GM12873 (cell line): Measurements from ENCODE around the gene FGD6.

Source experiments
- TF ChIP-seq, protein P1 (sequence below): IDR thresholded peaks from 2 replicates; pipeline ENCODE4 v1.5.1; 2012; ENCODE audit warnings: low read depth, mild to moderate bottlenecking, moderate library complexity, low read length, control low read depth; ENCODE audit not compliant: insufficient read depth; ENCODE audit errors: missing control alignments

The FGD6 gene

DNA sequence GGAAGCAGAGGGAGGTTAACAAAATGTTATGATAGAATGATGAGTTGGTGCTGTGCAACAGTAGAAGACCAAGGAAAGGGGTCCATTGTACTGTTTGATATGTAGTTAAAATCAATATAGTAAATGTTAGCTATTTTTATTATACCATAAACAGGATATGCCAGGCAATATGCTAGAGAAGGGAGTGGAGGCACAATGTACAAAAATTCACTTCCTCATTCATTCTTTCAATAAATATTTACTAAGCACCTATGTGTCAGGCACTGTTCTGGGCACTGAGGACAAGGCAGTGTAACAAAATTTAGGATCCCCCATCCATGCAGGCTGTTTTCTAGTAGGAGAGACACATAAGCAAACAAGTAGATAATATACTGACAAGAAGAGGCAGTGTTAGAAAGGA is 25.0 kb downstream of the FGD6 start:
- TF ChIP-seq, protein P1, sequence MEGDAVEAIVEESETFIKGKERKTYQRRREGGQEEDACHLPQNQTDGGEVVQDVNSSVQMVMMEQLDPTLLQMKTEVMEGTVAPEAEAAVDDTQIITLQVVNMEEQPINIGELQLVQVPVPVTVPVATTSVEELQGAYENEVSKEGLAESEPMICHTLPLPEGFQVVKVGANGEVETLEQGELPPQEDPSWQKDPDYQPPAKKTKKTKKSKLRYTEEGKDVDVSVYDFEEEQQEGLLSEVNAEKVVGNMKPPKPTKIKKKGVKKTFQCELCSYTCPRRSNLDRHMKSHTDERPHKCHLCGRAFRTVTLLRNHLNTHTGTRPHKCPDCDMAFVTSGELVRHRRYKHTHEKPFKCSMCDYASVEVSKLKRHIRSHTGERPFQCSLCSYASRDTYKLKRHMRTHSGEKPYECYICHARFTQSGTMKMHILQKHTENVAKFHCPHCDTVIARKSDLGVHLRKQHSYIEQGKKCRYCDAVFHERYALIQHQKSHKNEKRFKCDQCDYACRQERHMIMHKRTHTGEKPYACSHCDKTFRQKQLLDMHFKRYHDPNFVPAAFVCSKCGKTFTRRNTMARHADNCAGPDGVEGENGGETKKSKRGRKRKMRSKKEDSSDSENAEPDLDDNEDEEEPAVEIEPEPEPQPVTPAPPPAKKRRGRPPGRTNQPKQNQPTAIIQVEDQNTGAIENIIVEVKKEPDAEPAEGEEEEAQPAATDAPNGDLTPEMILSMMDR: no peak

DNA sequence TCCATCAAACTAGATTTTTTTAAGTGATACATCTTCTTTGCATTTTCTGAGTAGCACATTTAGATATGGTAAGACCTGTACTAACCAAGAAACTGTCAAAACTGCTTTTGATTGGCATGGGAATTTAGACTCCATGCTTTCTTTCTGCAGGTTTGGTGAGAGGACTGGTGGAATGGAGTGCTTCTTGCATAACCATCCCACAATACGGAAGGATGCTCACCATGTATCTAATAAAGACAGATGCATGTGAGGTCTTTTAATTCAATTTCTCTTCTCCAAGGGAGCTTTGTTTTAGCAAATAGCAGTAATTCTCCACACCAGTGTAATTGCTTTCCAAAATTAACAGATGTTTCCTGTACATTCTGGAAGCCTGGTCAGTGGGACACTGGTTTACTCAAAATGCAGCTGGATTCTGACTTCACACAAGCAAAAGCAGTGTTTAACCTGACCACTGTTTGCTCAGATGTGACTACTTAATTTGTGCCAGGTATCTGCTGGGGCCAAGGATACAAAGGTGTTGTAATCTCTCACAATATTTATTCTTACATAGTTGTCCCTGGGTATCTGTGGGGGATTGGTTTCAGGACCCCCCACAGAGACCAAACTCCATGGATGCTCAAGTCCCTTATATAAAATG is 26.1 kb downstream of the FGD6 start:
- TF ChIP-seq, protein P1: no peak

- TF ChIP-seq, protein P1: no peak
These were observed 29.3 kb downstream of the FGD6 start for GRCh38 chr12:95187865-95188415.

- TF ChIP-seq, protein P1: no peak
These were observed 31.4 kb downstream of the FGD6 start for GRCh38 chr12:95185854-95186253.

DNA sequence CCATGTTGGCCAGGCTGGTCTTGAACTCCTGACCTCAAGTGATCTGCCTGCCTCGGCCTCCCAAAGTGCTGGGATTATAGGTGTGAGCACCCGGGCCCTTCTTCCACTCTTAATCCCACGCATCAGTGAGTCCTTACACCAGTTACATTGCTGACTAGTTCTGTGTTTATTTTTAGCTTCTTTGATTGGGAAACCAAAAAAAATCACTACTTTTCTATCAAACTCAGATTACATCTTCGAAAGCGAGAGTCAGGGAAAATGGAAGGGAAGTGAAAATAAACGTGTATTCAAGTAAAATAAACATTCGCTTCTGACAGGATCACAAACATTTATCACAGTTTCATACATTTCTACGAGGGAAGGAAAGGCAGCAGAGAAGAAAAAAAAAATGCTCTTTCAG is 32.2 kb downstream of the FGD6 start:
- TF ChIP-seq, protein P1: no peak

GRCh38 chr12:95184121-95184520 is 33.1 kb downstream of the FGD6 start:
- TF ChIP-seq, protein P1: no peak

DNA sequence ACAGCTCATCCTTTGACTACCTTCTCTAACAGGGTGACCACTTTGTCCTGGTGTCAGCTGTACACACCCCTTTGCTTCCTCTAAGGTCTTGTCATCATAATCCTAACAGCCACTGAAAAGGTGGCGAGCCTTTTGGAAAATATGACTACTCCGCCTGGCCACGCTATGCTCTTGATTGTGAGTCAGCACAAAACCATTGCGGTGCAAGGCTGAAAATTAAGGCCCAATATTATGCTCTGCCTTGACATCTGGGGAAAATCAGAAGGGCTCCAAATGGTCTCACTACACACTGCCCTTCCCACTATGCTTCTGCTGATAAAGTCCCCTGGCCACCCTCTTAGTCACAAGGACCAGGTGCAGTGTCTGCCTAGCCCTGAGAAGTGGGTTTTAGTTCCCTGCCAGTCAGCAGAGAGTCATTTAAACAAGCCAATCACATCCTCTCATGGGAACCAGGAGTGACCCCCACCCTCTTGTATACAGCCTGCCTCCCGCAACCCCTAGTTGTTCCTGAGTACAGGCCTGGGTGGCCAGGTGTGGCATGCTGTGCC is 34.3 kb downstream of the FGD6 start:
- TF ChIP-seq, protein P1: no peak
